GM19240 (cell line): ENCODE data around the gene ARPC4.
"Not testable (repeated sequence)": the region's sequence is repeated elsewhere in the genome, so short reads cannot be mapped to it uniquely, and the experiment has no call there.

Experiments used
- DNase-seq: peaks from one replicate; pipeline ENCODE4 v3.0.0; 2011; ENCODE audit warnings: low spot score; ENCODE audit not compliant: insufficient read length

The ARPC4 gene

GRCh38 chr3:9818666-9819335 is 25.9 kb downstream of the ARPC4 start:
- no peak for DNase-seq

GRCh38 chr3:9820543-9820942 is 27.7 kb downstream of the ARPC4 start:
- no peak for DNase-seq

- no peak for DNase-seq
Measured at GRCh38 chr3:9820946-9821345, 28.1 kb downstream of the ARPC4 start.

GRCh38 chr3:9825451-9826040 is 32.7 kb downstream of the ARPC4 start:
- no peak for DNase-seq

GRCh38 chr3:9826815-9827573 is 34.1 kb downstream of the ARPC4 start:
- no peak for DNase-seq

GRCh38 chr3:9828801-9829755 is 36.2 kb downstream of the ARPC4 start:
- DNase-seq: no peak

- no peak for DNase-seq
Measured at GRCh38 chr3:9831253-9831652, 38.4 kb downstream of the ARPC4 start.

GRCh38 chr3:9833078-9833477 is 40.2 kb downstream of the ARPC4 start:
- DNase-seq: no peak

GRCh38 chr3:9834520-9835380 is 41.9 kb downstream of the ARPC4 start:
- no peak for DNase-seq

- DNase-seq: no peak
Measured at GRCh38 chr3:9837701-9838582, 45.1 kb downstream of the ARPC4 start.

GRCh38 chr3:9838856-9839255 is 46.0 kb downstream of the ARPC4 start:
- DNase-seq: no peak

GRCh38 chr3:9841015-9841414 is 48.1 kb downstream of the ARPC4 start:
- DNase-seq: no peak

- peak; percentile 97 for DNase-seq
Measured at GRCh38 chr3:9843715-9844438, 51.0 kb downstream of the ARPC4 start, which contains the start of gene RPUSD3. TSS of gene RPUSD3 (minus strand) at chr3:9844008. CDS start at chr3:9843990, 18 bp downstream.

GRCh38 chr3:9846231-9846630 is 53.3 kb downstream of the ARPC4 start:
- no peak for DNase-seq

GRCh38 chr3:9846931-9847488 is 54.1 kb downstream of the ARPC4 start:
- no peak for DNase-seq

GRCh38 chr3:9847870-9848269 is 55.0 kb downstream of the ARPC4 start:
- not testable (repeated sequence) for DNase-seq

- DNase-seq: not testable (repeated sequence)
Measured at GRCh38 chr3:9848860-9849259, 56.0 kb downstream of the ARPC4 start.

GRCh38 chr3:9851383-9851782 is 58.5 kb downstream of the ARPC4 start:
- DNase-seq: not testable (repeated sequence)
